DND-41 (cell line): ENCODE results near the gene SP8.

Source experiments
- EZH2 ChIP-seq: IDR thresholded peaks from 3 replicates; pipeline ENCODE4 v1.6.1; 2012; ENCODE audit warnings: borderline replicate concordance, low read depth, mild to moderate bottlenecking, moderate library complexity, low read length, inconsistent platforms; ENCODE audit not compliant: severe bottlenecking
- TF ChIP-seq, protein P1 (sequence below): IDR thresholded peaks from 2 replicates; pipeline ENCODE4 v1.5.1; 2012; ENCODE audit warnings: borderline replicate concordance, low read length, moderate library complexity, mild to moderate bottlenecking; ENCODE audit not compliant: poor library complexity, severe bottlenecking; ENCODE audit errors: extremely low read depth

DNA sequence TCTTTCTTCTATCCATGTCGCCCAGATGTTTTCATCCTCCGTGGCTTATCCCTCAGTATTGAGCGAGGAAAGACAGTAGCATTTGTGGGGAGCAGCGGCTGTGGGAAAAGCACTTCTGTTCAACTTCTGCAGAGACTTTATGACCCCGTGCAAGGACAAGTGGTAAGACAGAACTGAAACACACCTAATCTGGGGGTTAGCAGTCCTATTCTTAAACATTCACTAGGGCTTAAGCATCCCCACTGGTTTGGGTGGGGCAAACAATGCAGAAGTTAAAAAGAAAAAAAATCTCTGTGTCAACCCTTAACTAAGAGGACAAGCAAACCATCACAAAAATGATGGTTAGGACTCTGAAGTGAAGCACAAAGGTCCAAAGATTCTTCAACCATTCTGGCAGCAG, 43.8 kb downstream of the SP8 start:
- TF ChIP-seq, protein P1, sequence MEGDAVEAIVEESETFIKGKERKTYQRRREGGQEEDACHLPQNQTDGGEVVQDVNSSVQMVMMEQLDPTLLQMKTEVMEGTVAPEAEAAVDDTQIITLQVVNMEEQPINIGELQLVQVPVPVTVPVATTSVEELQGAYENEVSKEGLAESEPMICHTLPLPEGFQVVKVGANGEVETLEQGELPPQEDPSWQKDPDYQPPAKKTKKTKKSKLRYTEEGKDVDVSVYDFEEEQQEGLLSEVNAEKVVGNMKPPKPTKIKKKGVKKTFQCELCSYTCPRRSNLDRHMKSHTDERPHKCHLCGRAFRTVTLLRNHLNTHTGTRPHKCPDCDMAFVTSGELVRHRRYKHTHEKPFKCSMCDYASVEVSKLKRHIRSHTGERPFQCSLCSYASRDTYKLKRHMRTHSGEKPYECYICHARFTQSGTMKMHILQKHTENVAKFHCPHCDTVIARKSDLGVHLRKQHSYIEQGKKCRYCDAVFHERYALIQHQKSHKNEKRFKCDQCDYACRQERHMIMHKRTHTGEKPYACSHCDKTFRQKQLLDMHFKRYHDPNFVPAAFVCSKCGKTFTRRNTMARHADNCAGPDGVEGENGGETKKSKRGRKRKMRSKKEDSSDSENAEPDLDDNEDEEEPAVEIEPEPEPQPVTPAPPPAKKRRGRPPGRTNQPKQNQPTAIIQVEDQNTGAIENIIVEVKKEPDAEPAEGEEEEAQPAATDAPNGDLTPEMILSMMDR, result no peak
- no peak for TF ChIP-seq EZH2
